GM23338 (cell line): Measurements from ENCODE around the gene SRSF9.

Source experiments
- EZH2 ChIP-seq: fragments of 200-600 bp; sonication (generic); IDR thresholded peaks from one replicate; pipeline ENCODE4 v1.8.0; 2017; ENCODE audit warnings: antibody characterized with exemption, mild to moderate bottlenecking, low read depth; ENCODE audit not compliant: unreplicated experiment
- EZH2phosphoT487 ChIP-seq: fragments of 200-600 bp; sonication (generic); IDR thresholded peaks from one replicate; pipeline ENCODE4 v1.8.1; 2018; ENCODE audit warnings: antibody characterized with exemption; ENCODE audit not compliant: unreplicated experiment
- NANOG ChIP-seq: IDR thresholded peaks from 2 replicates; pipeline ENCODE4 v1.6.1; 2016; ENCODE audit warnings: antibody characterized with exemption, borderline replicate concordance
- POLR2AphosphoS5 ChIP-seq: IDR thresholded peaks from 2 replicates; pipeline ENCODE4 v1.6.1; 2016; ENCODE audit warnings: antibody characterized with exemption, low read depth
- TF ChIP-seq, protein P1 (sequence below), 2 experiments: fragments of 200-600 bp in 1 of 2; sonication (generic) in 1 of 2; conservative IDR thresholded peaks; 2 replicates each; pipeline versions ENCODE4 v1.5.1 to v1.6.1; 2016 to 2017; ENCODE audit warnings: antibody characterized with exemption in 2 of 2, low read depth in 2 of 2, mild to moderate bottlenecking in 2 of 2, moderate library complexity in 1 of 2
- TF ChIP-seq, protein P2 (sequence below): IDR thresholded peaks from 2 replicates; pipeline ENCODE4 v1.6.1; 2016; ENCODE audit warnings: antibody characterized with exemption

DNA sequence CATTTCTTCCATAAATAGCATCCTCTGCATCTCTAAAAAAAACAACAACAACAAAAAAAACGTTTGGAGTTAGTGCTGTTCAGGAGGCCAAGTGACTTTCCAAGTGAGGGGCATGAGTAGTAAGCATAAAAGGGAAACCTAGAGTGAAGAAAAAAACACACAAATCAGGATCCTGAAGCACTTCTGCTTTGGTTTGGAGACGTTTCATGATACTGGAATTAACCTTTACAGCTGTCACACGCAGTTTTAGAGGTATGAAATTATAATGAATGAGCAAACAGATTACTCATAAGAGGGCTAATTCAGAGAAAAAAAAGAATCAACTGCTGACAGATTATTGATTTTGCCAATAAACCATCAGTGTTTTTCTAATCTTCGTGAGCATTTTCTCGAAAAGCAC lies 3.8 kb downstream of the SRSF9 start:
- TF ChIP-seq, protein P1, sequence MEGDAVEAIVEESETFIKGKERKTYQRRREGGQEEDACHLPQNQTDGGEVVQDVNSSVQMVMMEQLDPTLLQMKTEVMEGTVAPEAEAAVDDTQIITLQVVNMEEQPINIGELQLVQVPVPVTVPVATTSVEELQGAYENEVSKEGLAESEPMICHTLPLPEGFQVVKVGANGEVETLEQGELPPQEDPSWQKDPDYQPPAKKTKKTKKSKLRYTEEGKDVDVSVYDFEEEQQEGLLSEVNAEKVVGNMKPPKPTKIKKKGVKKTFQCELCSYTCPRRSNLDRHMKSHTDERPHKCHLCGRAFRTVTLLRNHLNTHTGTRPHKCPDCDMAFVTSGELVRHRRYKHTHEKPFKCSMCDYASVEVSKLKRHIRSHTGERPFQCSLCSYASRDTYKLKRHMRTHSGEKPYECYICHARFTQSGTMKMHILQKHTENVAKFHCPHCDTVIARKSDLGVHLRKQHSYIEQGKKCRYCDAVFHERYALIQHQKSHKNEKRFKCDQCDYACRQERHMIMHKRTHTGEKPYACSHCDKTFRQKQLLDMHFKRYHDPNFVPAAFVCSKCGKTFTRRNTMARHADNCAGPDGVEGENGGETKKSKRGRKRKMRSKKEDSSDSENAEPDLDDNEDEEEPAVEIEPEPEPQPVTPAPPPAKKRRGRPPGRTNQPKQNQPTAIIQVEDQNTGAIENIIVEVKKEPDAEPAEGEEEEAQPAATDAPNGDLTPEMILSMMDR (conservative IDR thresholded peaks at IDR 0.05; ENCODE audit: low read depth in 2 of 2), result no peak
- TF ChIP-seq, protein P2, sequence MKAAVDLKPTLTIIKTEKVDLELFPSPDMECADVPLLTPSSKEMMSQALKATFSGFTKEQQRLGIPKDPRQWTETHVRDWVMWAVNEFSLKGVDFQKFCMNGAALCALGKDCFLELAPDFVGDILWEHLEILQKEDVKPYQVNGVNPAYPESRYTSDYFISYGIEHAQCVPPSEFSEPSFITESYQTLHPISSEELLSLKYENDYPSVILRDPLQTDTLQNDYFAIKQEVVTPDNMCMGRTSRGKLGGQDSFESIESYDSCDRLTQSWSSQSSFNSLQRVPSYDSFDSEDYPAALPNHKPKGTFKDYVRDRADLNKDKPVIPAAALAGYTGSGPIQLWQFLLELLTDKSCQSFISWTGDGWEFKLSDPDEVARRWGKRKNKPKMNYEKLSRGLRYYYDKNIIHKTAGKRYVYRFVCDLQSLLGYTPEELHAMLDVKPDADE, result no peak
- TF ChIP-seq POLR2AphosphoS5 (no peak; the same call in 1 of the 2 replicates), NANOG (no peak), EZH2 (no peak), EZH2phosphoT487 (no peak)
